Neural progenitor cell (in vitro differentiated cells): ENCODE data around the gene RERE.

Source experiments
- EZH2 ChIP-seq: fragments of 200-600 bp; sonication (generic); IDR thresholded peaks from 2 replicates; pipeline ENCODE4 v1.6.1; 2017; ENCODE audit warnings: antibody characterized with exemption, mild to moderate bottlenecking, moderate library complexity
- EZH2phosphoT487 ChIP-seq: fragments of 200-600 bp; sonication (generic); IDR thresholded peaks from 2 replicates; pipeline ENCODE4 v1.6.1; 2017; ENCODE audit warnings: antibody characterized with exemption
- TF ChIP-seq, protein P1 (sequence below): fragments of 200-600 bp; sonication (generic); IDR thresholded peaks from 2 replicates; pipeline ENCODE4 v1.5.1; 2017; ENCODE audit warnings: antibody characterized with exemption, mild to moderate bottlenecking

DNA sequence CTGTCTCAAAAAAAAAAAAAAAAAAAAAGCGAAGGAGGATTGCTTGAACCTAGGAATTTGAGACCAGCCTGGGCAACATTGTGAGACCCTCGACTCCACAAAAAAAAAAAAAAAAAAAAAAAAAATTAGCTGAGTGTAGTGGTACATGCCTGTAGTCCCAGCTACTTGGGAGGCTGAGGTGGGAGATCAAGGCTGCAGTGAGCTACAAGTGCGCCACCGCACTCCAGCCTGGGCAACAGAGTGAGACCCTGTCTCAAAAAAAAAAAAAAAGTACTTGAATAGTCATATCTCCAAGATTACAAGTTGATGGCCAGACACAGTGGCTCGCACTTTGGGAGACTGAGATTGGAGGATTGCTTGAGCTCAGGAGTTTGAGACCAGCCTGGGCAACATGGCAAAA lies 33.6 kb upstream of the RERE start:
- TF ChIP-seq EZH2phosphoT487 (no peak), EZH2 (no peak)
- TF ChIP-seq, protein P1, sequence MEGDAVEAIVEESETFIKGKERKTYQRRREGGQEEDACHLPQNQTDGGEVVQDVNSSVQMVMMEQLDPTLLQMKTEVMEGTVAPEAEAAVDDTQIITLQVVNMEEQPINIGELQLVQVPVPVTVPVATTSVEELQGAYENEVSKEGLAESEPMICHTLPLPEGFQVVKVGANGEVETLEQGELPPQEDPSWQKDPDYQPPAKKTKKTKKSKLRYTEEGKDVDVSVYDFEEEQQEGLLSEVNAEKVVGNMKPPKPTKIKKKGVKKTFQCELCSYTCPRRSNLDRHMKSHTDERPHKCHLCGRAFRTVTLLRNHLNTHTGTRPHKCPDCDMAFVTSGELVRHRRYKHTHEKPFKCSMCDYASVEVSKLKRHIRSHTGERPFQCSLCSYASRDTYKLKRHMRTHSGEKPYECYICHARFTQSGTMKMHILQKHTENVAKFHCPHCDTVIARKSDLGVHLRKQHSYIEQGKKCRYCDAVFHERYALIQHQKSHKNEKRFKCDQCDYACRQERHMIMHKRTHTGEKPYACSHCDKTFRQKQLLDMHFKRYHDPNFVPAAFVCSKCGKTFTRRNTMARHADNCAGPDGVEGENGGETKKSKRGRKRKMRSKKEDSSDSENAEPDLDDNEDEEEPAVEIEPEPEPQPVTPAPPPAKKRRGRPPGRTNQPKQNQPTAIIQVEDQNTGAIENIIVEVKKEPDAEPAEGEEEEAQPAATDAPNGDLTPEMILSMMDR: no peak
